ENCODE results near the gene RGMA. TPM values are rescaled to one million over a fixed set of nuclear protein-coding genes. Genes with fewer than 3 reads are reported as not detected.

Gene RGMA
- total RNA-seq, 1 experiment from 2014 or later, result 41.4 TPM

- Histone ChIP-seq H3K23me2 (ENCODE audit: insufficient read length, low read depth, low read length, poor library complexity, severe bottlenecking) (no peaks in the 10 kb centered on the region), H2BK120ac (ENCODE audit: low read depth, low read length, poor library complexity, severe bottlenecking) (no peak overlapping the region), H3K9me3 (ENCODE audit: control insufficient read depth, low read depth, low read length) (no peaks in the 10 kb centered on the region), H2BK15ac (ENCODE audit: low read depth, low read length) (no peak overlapping the region), H2BK5ac (ENCODE audit: insufficient read length, low read length) (no peak overlapping the region), H3K23ac (ENCODE audit: insufficient read length, low read depth, low read length) (no peak overlapping the region), H3K79me2 (ENCODE audit: insufficient read depth, low read length) (no peaks in the 10 kb centered on the region), H3K79me1 (ENCODE audit: insufficient read depth, low read depth, low read length, poor library complexity, severe bottlenecking) (peaks cover 3% of the 10 kb centered on the region), H3K9ac (ENCODE audit: extremely low read depth, insufficient read length, low read length) (no peak overlapping the region), H3K18ac (ENCODE audit: insufficient read length, low read depth, low read length) (no peak overlapping the region), H3K27me3 (ENCODE audit: insufficient read depth, low read length) (no peaks in the 10 kb centered on the region), H4K8ac (replicated peaks; ENCODE audit: insufficient read length, low read depth, low read length) (no peak overlapping the region), H3K4me2 (ENCODE audit: insufficient read depth, insufficient read length, low read length) (no peak overlapping the region), H3K4ac (ENCODE audit: low read depth, low read length) (no peak overlapping the region), H2AFZ (ENCODE audit: low read length) (no peak overlapping the region), H2BK12ac (ENCODE audit: insufficient read length, low read depth, low read length) (no peak overlapping the region), H3K27ac (ENCODE audit: insufficient read length, low read depth, low read length) (no peak overlapping the region), H4K91ac (ENCODE audit: insufficient read length, low read depth, low read length) (no peak overlapping the region), H3K14ac (ENCODE audit: insufficient read depth, low read length) (no peak overlapping the region), H3K56ac (ENCODE audit: insufficient read length, low read depth, low read length) (no peak overlapping the region), H3T11ph (ENCODE audit: low read length) (no peak overlapping the region), H3K4me1 (ENCODE audit: insufficient read depth, low read length) (no peaks in the 10 kb centered on the region), H4K5ac (ENCODE audit: insufficient read length, low read depth, low read length) (no peak overlapping the region), H2AK5ac (ENCODE audit: insufficient read length, low read length) (no peak overlapping the region), H2BK20ac (ENCODE audit: low read depth, low read length, poor library complexity, severe bottlenecking) (no peak overlapping the region), H4K20me1 (ENCODE audit: control insufficient read depth, insufficient read depth, insufficient read length) (no peaks in the 10 kb centered on the region)
- no peaks in the 10 kb centered on the region for H3K9me3 Mint-ChIP-seq
- no peak for DNase-seq
- no peaks in the 10 kb centered on the region for H3K4me1 Mint-ChIP-seq
- H3K4me3 Mint-ChIP-seq, result no peak overlapping the region
- H3K36me3 Mint-ChIP-seq (ENCODE audit: insufficient read depth in 1 of 3, low read depth in 3 of 3), result peaks cover 30 to 83% (median 76%) of the 10 kb centered on the region in 3 experiments; a peak in 6 of 7 replicates
- peak overlapping the region in 1 of 3 experiments; percentile 7; a peak in 1 of 7 replicates for H3K27ac Mint-ChIP-seq
- no peaks in the 10 kb centered on the region for H3K27me3 Mint-ChIP-seq (ENCODE audit: low read depth)
- WGBS (ENCODE audit: extremely low coverage, insufficient read length, low lambda C conversion rate), result no CpG with 5 or more reads among the region's 2 CpGs
- TF ChIP-seq CTCF (conservative IDR thresholded peaks at IDR 0.05), result no peak
Observed at GRCh38 chr15:92989470-92989869, 99.5 kb downstream of the RGMA start.

Other genes with a start within 250 kb of the RGMA start
- gene CHD2, start 188.9 kb downstream of the RGMA start, total RNA-seq (2021), result 56.7 and 63.3 TPM in 2 replicates

Measured in H9 (cell line).